22Rv1 (cell line): ENCODE results near the gene AHCYL1.

Experiments
- CTCF ChIP-seq: fragments of 450-650 bp; IDR thresholded peaks from 2 replicates; pipeline ENCODE4 v1.5.1; 2017; ENCODE audit warnings: mild to moderate bottlenecking
- ZFX ChIP-seq: fragments of 450-650 bp; IDR thresholded peaks from 2 replicates; pipeline ENCODE4 v1.6.1; 2017; ENCODE audit warnings: antibody characterized with exemption, borderline replicate concordance

GRCh38 chr1:109946511-109946910 is 38.1 kb upstream of the AHCYL1 start:
- TF ChIP-seq CTCF (no peak), ZFX (no peak)
